ENCODE measurements around the gene TUBB3.
"Not testable (repeated sequence)": the region's sequence is repeated elsewhere in the genome, so short reads cannot be mapped to it uniquely, and the experiment has no call there.

The TUBB3 gene

GRCh38 chr16:89922884-89923639 lies at the start of gene TUBB3:
Gene TUBB3, plus strand, starts transcription at chr16:89923342. Its CDS starts 60 bp downstream, at chr16:89923402.
- DNase-seq (ENCODE audit: low spot score): peak; percentile 98

DNA sequence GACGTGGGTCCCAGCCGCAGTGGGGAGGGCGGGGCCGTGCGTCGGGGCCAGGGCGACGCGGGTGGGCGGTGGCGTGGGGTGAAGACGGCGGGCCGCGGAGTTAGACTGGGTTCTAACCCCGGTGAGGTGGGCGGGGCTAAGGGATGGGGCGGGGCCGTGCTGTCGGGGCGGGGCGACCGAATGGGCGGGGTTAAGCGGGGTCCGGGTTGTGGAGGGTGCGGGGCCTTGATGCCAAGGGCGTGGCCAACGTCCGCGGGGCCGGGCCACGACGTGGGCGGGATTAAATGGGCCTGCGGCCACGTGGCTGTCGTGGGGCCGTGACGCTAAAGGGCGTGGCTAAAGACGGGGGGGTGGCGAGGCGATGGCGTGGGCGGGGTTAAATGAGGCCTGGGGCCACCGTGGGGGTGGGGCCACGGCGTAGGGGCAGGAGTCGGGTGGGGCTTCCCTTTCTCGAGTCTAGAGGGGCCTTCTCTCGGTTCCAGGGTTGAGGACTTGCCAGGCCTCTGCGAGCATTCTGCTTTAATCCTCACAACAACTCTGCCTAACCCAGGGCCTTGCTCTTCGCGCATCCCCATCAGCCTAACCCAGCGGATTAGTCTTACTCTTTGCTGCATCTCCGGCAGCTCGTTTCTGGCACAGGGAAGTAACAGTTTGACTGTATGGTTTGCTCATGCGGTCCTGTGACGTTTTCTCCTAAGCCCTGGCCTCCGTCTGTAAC lies 49.0 kb upstream of the TUBB3 start:
- DNase-seq (ENCODE audit: low spot score): peak; percentile 97

GRCh38 chr16:89879123-89879522 lies 44.0 kb upstream of the TUBB3 start:
- not testable (repeated sequence) for DNase-seq (ENCODE audit: low spot score)

- DNase-seq (ENCODE audit: low spot score): no peak
Measured at GRCh38 chr16:89880477-89881367, 42.4 kb upstream of the TUBB3 start.

DNA sequence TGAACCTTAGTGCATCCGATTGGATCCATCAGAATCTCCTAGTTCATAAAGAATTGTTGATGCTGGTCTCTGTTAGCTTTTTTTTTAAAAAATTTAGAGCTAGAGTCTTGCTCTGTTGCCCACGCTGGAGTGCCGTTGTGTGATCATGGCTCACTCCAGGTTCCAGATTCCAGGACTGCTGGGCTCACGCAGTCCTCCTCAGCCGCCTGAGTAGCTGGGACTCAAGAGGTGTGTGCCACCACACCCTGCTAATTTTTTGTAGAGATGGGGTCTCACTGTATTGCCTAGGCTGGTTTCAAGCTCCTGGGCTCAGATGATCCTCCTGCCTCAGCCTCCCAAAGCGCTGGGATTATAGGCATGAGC lies 41.8 kb upstream of the TUBB3 start:
- DNase-seq (ENCODE audit: low spot score): no peak

DNA sequence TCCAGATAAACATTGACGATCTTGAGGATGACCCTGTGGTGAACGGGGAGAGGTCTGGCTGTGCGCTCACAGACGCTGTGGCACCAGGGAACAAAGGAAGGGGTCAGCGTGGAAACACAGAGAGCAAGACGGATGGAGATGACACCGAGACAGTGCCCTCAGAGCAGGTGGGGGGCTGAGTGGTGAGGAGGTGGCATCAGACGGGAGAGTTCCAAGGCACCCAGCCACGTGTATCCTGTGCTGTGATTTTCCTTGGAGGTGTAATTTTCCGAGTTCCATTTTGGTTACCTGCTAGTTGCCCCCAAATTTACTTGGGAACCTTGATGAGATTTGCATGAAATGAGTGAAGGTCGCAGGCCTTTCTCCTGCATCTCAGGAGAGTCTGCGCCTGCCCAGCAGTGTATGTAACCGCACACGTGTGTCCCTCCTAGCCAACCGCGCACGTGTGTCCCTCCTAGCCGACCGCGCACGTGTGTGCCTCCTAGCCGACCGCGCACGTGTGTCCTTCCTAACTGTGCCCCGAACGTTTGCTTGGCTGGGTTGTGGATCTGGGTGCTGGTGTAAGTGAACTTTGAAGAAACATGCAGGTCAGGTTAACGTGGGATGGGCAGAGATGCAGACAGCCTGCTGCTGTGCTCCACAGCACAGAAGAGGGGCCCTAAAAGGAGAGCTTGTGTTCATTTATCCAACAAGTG lies 39.6 kb upstream of the TUBB3 start:
- DNase-seq (ENCODE audit: low spot score): no peak

GRCh38 chr16:89884041-89884421 lies 39.1 kb upstream of the TUBB3 start:
- DNase-seq (ENCODE audit: low spot score): no peak

- no peak for DNase-seq (ENCODE audit: low spot score)
Measured at GRCh38 chr16:89887243-89887642, 35.9 kb upstream of the TUBB3 start.

DNA sequence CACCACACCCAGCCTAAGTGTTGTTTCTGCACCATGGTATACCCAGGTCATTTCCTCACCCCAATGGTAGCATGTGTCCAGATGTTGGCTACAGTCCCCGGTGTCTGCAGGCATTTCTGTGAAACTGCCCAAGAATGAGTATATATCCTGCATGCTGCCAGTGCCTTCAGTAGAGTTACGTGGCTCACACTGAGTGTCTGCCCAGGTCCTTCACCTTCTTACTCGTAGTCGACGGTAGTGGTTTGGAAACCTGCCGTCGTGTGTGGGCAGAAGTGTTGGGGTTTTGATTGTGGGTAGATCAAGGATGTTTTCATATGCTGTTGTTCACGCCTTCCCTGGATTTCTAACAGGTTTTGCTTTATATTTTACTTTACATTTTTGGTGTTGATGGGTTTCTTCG lies 32.9 kb upstream of the TUBB3 start:
- no peak for DNase-seq (ENCODE audit: low spot score)

- DNase-seq (ENCODE audit: low spot score): no peak
Measured at GRCh38 chr16:89890886-89891657, 32.1 kb upstream of the TUBB3 start.

DNA sequence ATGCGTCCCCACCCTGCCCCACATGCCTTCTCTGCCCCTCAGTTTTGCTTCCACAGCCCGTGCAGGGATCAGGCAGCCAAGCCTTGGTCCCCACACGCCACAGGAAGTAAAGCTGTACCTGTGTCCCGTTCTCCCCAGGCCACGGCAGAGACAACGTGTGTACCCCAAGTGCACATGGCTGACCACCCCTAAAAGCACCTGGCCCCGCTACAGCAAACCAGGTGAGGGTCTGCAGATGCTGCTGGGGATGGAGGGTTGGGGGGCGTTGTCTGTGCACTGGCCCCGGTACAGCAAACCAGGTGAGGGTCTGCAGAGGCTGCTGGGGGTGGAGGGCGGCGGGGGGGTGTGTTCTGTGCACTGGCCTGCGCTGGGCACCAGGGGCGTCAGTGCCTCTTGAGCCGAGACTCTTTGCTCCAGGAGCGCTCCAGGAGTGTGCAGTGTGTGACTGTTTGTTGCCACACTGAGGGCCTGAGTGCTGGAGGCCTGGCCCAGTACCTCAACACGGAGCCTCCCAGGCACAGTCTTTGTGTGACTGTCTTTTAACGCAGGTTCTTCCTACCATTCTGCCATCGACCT lies 31.0 kb upstream of the TUBB3 start:
- DNase-seq (ENCODE audit: low spot score): no peak

DNA sequence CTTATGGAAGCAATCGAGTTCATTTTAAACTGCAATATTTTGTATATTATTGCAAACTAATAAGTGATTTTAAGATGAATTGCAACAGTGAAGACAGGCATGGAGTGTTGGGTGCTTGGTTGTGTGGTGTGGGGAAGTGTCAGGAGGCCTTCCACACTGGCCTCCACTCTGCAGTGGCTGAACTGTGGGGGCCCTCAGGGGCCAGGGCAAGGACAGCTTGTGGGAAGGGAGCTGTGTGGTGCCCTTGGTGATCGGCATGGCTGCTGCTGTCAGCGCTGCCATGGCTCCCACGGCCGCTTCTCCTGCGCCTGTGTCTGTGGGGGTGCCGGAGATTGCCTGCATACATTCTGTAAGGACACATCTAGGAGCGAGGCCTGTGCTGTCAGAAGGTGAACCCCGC lies 30.5 kb upstream of the TUBB3 start:
- no peak for DNase-seq (ENCODE audit: low spot score)

GRCh38 chr16:89893642-89894548 lies 29.2 kb upstream of the TUBB3 start:
- DNase-seq (ENCODE audit: low spot score): no peak

GRCh38 chr16:89895482-89896250 lies 27.5 kb upstream of the TUBB3 start:
- no peak for DNase-seq (ENCODE audit: low spot score)

GRCh38 chr16:89897204-89897603 lies 25.9 kb upstream of the TUBB3 start:
- DNase-seq (ENCODE audit: low spot score): no peak

GRCh38 chr16:89898201-89898967 lies 24.8 kb upstream of the TUBB3 start:
- no peak for DNase-seq (ENCODE audit: low spot score)

DNA sequence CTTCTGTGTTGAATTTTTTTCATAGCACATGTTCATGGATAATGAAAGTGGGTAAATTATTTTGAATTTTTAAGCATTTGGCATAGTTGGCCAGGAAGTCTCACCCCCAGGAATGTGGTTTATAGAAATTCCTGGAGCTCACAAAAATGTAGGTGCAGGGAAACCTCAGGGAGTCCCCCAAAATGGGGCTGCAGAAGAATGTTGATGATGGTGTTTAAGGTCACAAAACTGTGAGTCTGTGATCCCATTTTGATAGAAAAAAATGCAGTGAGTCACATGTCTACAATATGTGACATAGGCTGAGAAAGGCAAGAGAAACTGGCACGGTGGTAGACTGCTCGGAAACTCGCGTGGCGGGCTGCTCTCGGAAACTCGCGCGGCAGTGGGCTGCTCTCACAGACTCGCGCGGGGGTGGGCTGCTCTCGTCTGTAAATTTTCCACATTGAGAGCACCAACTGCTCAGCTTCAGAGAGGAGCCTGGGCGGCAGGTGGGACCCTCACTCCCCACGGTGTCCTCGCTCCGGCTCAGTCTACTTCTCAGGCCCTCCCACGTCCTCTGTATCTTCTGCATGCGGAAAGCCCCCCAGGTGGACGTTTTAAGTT lies 23.2 kb upstream of the TUBB3 start:
- DNase-seq (ENCODE audit: low spot score): no peak

DNA sequence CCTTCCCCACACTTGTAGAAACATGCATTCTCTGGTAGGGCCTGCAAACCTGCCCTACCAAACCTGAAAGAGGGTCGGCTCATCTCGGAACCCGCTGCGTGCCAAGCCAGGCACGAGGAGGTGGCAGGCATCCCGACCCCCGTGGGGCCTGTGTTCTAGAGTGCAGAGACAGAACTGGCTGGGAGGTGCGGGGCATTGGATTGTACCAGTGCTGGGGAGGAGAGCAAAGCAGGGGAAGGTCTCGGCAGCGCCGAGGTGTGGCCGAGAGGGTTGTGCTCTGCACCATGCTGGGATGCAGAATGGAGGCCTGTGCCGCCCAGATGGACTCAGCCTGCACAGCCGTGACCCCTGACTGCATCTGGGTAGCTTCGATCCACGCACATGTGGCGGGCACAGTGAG lies 22.3 kb upstream of the TUBB3 start:
- DNase-seq (ENCODE audit: low spot score): no peak

Data from D341Med (cell line).